KOPT-K1 (cell line): ENCODE results near the gene PPP3CB.

Source experiments
- H3K27ac ChIP-seq: fragments of 200-600 bp; sonication (generic); 2 replicates; pipeline ENCODE4 v1.5.1; 2016; ENCODE audit warnings: antibody characterized with exemption, mild to moderate bottlenecking, low read depth, low read length; ENCODE audit not compliant: poor library complexity, severe bottlenecking
- H3K36me3 ChIP-seq: fragments of 200-600 bp; sonication (generic); 2 replicates; pipeline ENCODE4 v1.5.1; 2017; ENCODE audit warnings: antibody characterized with exemption, mild to moderate bottlenecking, low read length, moderate library complexity; ENCODE audit not compliant: insufficient read depth
- H3K9me3 ChIP-seq: fragments of 200-600 bp; sonication (generic); 2 replicates; pipeline ENCODE4 v1.5.1; 2017; ENCODE audit warnings: antibody characterized with exemption, low read length, mild to moderate bottlenecking; ENCODE audit not compliant: insufficient read depth, poor library complexity, severe bottlenecking

The PPP3CB gene

GRCh38 chr10:73497623-73498022 lies 1.8 kb upstream of the PPP3CB start:
- no peaks in the 10 kb centered on the region for H3K36me3 ChIP-seq
- no peaks in the 10 kb centered on the region for H3K9me3 ChIP-seq
- no peak overlapping the region for H3K27ac ChIP-seq

- peak overlapping the region; percentile 86 for H3K27ac ChIP-seq
- no peaks in the 10 kb centered on the region for H3K9me3 ChIP-seq
- no peaks in the 10 kb centered on the region for H3K36me3 ChIP-seq
Measured at GRCh38 chr10:73495226-73495883, 469 bp downstream of the PPP3CB start.

DNA sequence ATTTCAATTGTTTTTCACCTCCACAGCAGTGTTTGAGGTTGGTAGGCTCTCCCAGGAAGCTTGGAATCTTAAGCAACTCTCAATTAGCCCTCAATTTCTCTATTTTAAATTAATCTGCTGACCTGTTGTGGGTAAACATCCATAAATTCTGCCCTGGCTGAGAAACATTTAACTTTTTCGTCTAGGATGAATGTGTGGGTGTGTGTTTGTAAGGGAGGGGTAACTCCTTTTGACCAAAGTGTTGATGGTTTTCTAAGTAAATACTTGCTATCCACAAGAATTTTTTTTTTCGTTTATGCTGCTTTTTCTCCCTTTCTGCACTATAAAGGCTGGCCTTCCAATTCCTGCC lies 973 bp downstream of the PPP3CB start:
- H3K27ac ChIP-seq: peak overlapping the region; percentile 86
- no peaks in the 10 kb centered on the region for H3K9me3 ChIP-seq
- no peaks in the 10 kb centered on the region for H3K36me3 ChIP-seq

GRCh38 chr10:73494213-73494612 lies 1.6 kb downstream of the PPP3CB start:
- H3K27ac ChIP-seq: no peak overlapping the region
- no peaks in the 10 kb centered on the region for H3K36me3 ChIP-seq
- H3K9me3 ChIP-seq: no peaks in the 10 kb centered on the region

DNA sequence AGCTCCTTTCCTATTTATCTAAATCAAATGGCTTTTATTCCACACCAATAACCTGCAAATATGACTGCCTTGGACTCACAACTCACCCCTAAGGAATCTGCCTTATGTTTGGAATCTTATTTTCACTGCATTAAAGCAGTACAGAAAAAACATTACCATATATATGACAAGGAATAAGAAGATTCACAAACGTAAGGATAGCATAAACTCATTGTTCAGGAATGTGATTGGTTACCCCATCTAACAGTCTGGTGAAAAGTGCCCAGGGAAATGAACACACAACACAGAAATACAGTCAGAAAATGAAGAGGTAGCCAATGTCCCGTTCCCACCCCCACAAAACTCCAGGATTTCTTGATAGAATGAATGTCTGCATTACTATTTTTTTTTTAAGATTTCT lies 2.0 kb downstream of the PPP3CB start:
- Histone ChIP-seq H3K36me3 (0 out of 2 replicates have a peak, but pooled peaks cover under 1% of the 10 kb centered on the region), H3K9me3 (no peaks in the 10 kb centered on the region), H3K27ac (no peak overlapping the region)

DNA sequence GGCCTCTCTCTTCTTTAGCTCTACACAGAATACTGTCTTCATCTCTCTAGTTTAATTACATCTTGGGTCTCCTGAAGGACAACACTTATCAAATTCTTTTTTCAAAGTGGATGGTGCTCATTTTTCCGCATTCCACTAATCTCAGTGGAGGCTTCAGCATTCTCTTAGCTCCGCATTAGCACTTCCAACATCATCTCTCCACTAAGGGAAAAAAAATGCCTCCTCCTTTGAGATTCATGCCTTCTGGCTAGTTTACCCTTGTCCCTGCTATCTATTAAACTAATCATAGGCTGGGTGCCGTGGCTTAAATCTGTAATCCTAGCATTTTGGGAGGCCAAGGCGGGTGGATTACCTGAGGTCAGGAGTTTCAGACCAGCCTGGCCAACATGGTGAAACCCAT lies 9.2 kb downstream of the PPP3CB start:
- peaks cover 27% of the 10 kb centered on the region for H3K36me3 ChIP-seq
- no peak overlapping the region for H3K27ac ChIP-seq
- H3K9me3 ChIP-seq: no peaks in the 10 kb centered on the region

- Histone ChIP-seq H3K9me3 (no peaks in the 10 kb centered on the region), H3K27ac (no peak overlapping the region), H3K36me3 (peaks cover 27% of the 10 kb centered on the region)
Measured at GRCh38 chr10:73485320-73485719, 10.5 kb downstream of the PPP3CB start.

GRCh38 chr10:73480158-73480557 lies 15.7 kb downstream of the PPP3CB start:
- H3K27ac ChIP-seq: no peak overlapping the region
- H3K36me3 ChIP-seq: peaks cover 50% of the 10 kb centered on the region
- no peaks in the 10 kb centered on the region for H3K9me3 ChIP-seq

DNA sequence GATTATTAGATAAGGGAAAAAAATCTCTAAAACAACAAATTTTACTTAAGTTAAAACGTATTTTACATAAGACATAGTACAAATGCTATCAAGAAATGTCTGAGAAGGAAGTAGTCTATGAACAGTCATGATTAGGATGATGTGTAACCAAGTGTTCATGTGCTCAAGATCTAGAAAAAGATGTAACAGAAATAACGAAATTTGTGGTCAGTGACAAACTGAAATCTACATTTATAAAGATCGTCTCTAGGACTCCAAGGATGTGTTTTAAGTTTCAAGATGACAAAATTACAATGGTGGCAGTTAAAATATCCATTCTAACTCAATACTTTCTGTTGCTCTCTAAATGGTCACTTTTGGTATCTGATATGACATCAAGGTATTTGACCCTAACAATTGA lies 17.2 kb downstream of the PPP3CB start:
- peaks cover 62% of the 10 kb centered on the region for H3K36me3 ChIP-seq
- peak overlapping the region; percentile 39 for H3K27ac ChIP-seq
- H3K9me3 ChIP-seq: no peaks in the 10 kb centered on the region

DNA sequence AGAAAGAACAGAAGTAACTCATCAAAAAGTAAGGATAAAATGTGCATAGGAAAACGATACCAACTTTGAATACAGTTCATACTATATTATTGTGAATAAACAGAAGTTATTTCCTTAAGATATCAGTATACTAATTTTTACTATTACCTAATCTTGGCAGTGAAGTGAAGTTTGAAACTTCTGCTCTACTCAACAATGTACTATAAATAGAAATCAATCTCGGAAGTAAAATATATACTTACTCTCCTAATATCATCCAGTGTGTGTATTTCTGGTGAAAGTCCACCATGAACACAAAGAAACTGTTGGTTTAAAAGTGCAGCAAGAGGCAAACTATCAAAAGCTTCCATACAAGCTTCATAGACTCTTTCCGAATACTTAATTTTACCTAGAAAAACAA lies 24.6 kb downstream of the PPP3CB start:
- Histone ChIP-seq H3K36me3 (peaks cover 88% of the 10 kb centered on the region), H3K27ac (no peak overlapping the region)

GRCh38 chr10:73469579-73469978 lies 26.2 kb downstream of the PPP3CB start:
- Histone ChIP-seq H3K9me3 (no peaks in the 10 kb centered on the region), H3K36me3 (peaks cover 87% of the 10 kb centered on the region), H3K27ac (no peak overlapping the region)

More for the DNA sequence above, 24.6 kb downstream of the PPP3CB start:
- H3K9me3 ChIP-seq: no peaks in the 10 kb centered on the region

GRCh38 chr10:73467206-73467605 lies 28.6 kb downstream of the PPP3CB start:
- Histone ChIP-seq H3K36me3 (peaks cover 83% of the 10 kb centered on the region), H3K9me3 (no peaks in the 10 kb centered on the region), H3K27ac (no peak overlapping the region)

DNA sequence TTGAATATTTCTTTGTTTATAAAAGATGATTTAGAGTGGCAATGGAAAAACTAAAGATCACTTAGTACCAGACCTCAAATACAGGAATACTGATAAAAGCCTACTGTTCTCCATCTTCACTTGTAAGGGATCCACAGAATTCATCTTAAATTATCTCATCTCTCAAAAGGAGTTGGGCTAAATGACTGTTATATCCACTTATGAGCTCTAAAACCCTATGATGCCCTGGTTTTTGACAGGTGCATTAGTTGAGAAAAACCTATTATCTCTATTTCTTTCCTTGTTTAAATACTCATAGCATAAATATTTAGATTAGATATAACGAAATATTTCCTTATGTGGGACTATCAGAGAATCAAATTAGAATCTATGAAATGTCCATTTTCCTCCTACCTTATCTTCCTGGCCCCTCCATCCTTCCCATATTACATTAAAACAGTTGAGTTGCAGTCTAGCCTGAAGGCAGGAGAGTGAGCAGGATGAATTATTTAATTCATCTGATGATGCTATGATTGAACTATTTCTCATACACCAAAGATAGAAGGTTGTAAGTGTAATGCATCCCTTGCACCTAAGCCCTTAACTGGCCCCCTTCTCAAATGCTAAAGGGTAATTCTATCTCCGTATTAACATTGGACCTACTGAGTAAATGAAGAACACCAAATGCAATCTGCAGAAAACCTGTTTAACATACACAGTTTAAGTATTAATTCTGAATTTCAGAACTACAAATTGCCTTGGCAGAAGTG lies 29.7 kb downstream of the PPP3CB start:
- H3K36me3 ChIP-seq: peaks cover 74% of the 10 kb centered on the region
- no peak overlapping the region for H3K27ac ChIP-seq
- no peaks in the 10 kb centered on the region for H3K9me3 ChIP-seq

DNA sequence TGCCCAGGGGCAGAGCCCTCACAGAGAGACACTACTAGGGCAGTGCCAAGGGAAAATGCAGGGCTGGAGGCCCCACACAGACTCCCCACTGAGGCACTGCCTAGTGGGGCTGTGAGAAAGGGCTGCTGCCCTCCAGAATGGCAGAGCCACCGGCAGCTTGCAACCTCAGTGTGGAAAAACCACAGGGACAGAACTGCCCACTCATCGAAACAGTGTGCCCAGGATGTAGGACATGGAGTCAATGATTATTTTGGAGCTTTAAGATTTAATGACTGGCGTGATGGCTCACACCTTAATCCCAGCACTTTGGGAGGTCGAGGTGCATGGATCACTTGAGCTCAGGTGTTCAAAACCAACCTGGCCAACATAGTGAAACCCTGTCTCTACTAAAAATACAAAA lies 34.9 kb downstream of the PPP3CB start:
- H3K36me3 ChIP-seq: peaks cover 39% of the 10 kb centered on the region
- H3K27ac ChIP-seq: no peak overlapping the region
- H3K9me3 ChIP-seq: no peaks in the 10 kb centered on the region

DNA sequence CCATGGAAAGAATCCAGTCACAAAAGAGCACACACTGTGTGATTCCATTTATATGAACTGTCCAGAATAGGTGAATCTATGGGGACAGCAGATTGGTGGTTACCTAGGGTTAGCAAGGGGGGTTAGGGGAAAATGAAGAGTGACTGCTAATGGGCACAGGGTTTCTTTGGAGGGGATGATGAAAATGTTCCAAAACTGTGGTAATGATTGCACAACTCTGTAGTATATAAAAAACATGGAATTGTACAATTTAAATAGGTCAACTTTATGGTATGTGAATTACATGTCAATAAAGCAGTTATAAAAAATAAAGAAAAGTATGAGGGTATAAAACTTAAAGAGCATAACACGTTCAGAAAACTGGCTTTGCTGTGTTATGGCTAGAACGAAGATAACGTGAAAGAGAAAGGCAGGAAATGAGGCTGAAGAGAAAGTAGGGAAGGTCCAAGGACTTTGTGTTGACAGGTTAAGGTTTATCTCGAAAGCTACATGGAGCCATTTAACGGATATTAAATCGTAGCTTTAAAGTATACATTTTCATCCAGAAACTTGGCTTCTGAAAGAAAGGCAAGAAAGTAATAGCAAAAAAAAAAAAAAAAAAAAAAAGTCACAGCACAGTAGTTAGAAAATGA lies 36.0 kb downstream of the PPP3CB start:
- peaks cover 36% of the 10 kb centered on the region for H3K36me3 ChIP-seq
- H3K9me3 ChIP-seq: no peaks in the 10 kb centered on the region
- no peak overlapping the region for H3K27ac ChIP-seq
